ENCODE data around the gene PDZD7. TPM values are rescaled to one million over a fixed set of nuclear protein-coding genes. Genes with fewer than 3 reads are reported as not detected.

PDZD7 gene
- total and polyA plus RNA-seq, 2 donors (not counting 3 experiments of a cell fraction or from before 2014, with no cell fraction given) = 0.41 to 1.6 TPM

- H3K9me3 ChIP-seq (replicated peaks; ENCODE audit: control insufficient read depth, insufficient read depth, low read length) = no peaks in the 10 kb centered on the region
- dilution Hi-C loops (cut with MboI; ENCODE audit: extremely low pct_ligation_motif_present, low sequenced_read_pairs) = no loop called here
- FAIRE-seq = no peak
- DNase-seq (ENCODE audit: low read depth, low spot score) = no peak
- peak overlapping the region; percentile 76 for H3K4me2 ChIP-seq (ENCODE audit: insufficient read depth, low read length)
- BruUV-seq (replicated peaks) = no TSS peak
- peak overlapping the region in 2 of 3 experiments; percentile 57 to 62 for H3K4me3 ChIP-seq (replicated peaks in 1 of 3; ENCODE audit: insufficient read depth in 1 of 3, low read depth in 1 of 3, low read length in 3 of 3)
- H3K9me1 ChIP-seq (replicated peaks; ENCODE audit: control insufficient read depth, extremely low read depth, insufficient read depth, low read length) = no peaks in the 10 kb centered on the region
- H2AFZ ChIP-seq (ENCODE audit: low read depth, low read length) = peak overlapping the region; percentile 96
- no peak for TF ChIP-seq GATA2 (IDR thresholded peaks at IDR 0.05; ENCODE audit: insufficient read depth, insufficient read length, low read depth, low read length)
- no peak for TF ChIP-seq FOS (IDR thresholded peaks at IDR 0.05; ENCODE audit: borderline replicate concordance, insufficient read depth, low read length)
- TF ChIP-seq EZH2 (IDR thresholded peaks at IDR 0.05; ENCODE audit: borderline replicate concordance, low read depth, low read length, severe bottlenecking) = no peak
- no peak for TF ChIP-seq MYC (IDR thresholded peaks at IDR 0.05; ENCODE audit: low read depth, low read length)
- TF ChIP-seq JUN (IDR thresholded peaks at IDR 0.05; ENCODE audit: borderline replicate concordance, insufficient read depth, insufficient read length, low read depth) = no peak
- TF ChIP-seq POLR2AphosphoS5 (IDR thresholded peaks at IDR 0.05; ENCODE audit: insufficient read depth, low read depth, low read length) = no peak
- no peak for TF ChIP-seq POLR2A (IDR thresholded peaks at IDR 0.05; ENCODE audit: low read depth, low read length)
- no peak for TF ChIP-seq MAX (IDR thresholded peaks at IDR 0.05; ENCODE audit: insufficient read depth, insufficient read length)
- no peak for TF ChIP-seq CTCF (IDR thresholded peaks at IDR 0.05; ENCODE audit: extremely low read depth in 1 of 2, insufficient read depth in 1 of 2, low read depth in 1 of 2, low read length in 2 of 2)
- ChIA-PET POLR2A (interaction anchor here (1.4 kb wide), 1 partner anchor 17 kb away, joined by 3 read pairs; the partner anchor contains the start of genes MRPL43 and TWNK), CTCF (interaction anchor here (0.7 to 5.3 kb wide), 8 partner anchors 13 to 92 kb away, joined by 3 to 54 read pairs (median 4); no protein-coding TSS in a partner anchor)
- H3K27me3 ChIP-seq (ENCODE audit: control insufficient read depth in 2 of 2, insufficient read depth in 2 of 2, low read length in 2 of 2) = no peaks in the 10 kb centered on the region
- H3K9ac ChIP-seq (replicated peaks; ENCODE audit: extremely low read depth, insufficient read depth, low read length) = no peak overlapping the region
- H3K79me2 ChIP-seq (ENCODE audit: control insufficient read depth, insufficient read depth, low read length) = no peaks in the 10 kb centered on the region
- H3K27ac ChIP-seq (ENCODE audit: insufficient read depth, low read depth, low read length) = no peak overlapping the region
- intact Hi-C loops (cut with micrococcal nuclease) = no loop called here
- H4K20me1 ChIP-seq (replicated peaks; ENCODE audit: control insufficient read depth, extremely low read depth, insufficient read depth, low read length) = no peaks in the 10 kb centered on the region
- no peaks in the 10 kb centered on the region for H3K36me3 ChIP-seq (ENCODE audit: control insufficient read depth in 2 of 2, extremely low read depth in 1 of 2, insufficient read depth in 2 of 2, low read length in 2 of 2)
- peaks cover 12% of the 10 kb centered on the region for H3K4me1 ChIP-seq (ENCODE audit: control insufficient read depth, extremely low read depth, insufficient read depth, low read length)
Observed at GRCh38 chr10:100970076-100970913, 60.6 kb downstream of the PDZD7 start.

All from endothelial cell of umbilical vein (primary cell).